OCI-LY7 (cell line): ENCODE data around the gene PTPRZ1. TPM values are rescaled to one million over a fixed set of nuclear protein-coding genes. Genes with fewer than 3 reads are reported as not detected.

Source experiments
- BruUV-seq: library from RNA; stranded (reverse); fragments of 400-500 nt; replicated peaks from 2 replicates; lab custom pipeline; 2021; lab: Mats Ljungman, UMichigan
- CTCF ChIA-PET: fragments of 300-600 bp; sonication (Branson Sonifier 250); formaldehyde crosslinking; loops from one replicate; lab custom pipeline; 2022; ENCODE audit warnings: antibody characterized with exemption; ENCODE audit not compliant: unreplicated experiment; lab: Charles Lee
- POLR2A ChIA-PET: fragments of 300-600 bp; sonication (Branson Sonifier 250); formaldehyde crosslinking; loops from one replicate; lab custom pipeline; 2022; ENCODE audit warnings: antibody characterized with exemption; lab: Charles Lee
- DNase-seq: peaks from one replicate; pipeline ENCODE4 v3.0.0-alpha.2; 2015; ENCODE audit warnings: low spot score
- H2AFZ ChIP-seq: fragments of 200-600 bp; sonication (generic), shearing (Covaris generic); 2 replicates; pipeline ENCODE4 v1.6.1; 2014; ENCODE audit warnings: mild to moderate bottlenecking, antibody characterized with exemption, low read length, moderate library complexity
- H3K27ac ChIP-seq: fragments of 200-600 bp; sonication (generic); 2 replicates; pipeline ENCODE4 v1.5.1; 2014; ENCODE audit warnings: mixed run types, low read depth, mild to moderate bottlenecking, moderate library complexity, low read length, inconsistent platforms; ENCODE audit not compliant: poor library complexity, severe bottlenecking
- H3K36me3 ChIP-seq: fragments of 200-600 bp; sonication (generic); 2 replicates; pipeline ENCODE4 v1.6.1; 2014; ENCODE audit warnings: mild to moderate bottlenecking, antibody characterized with exemption, low read length, moderate library complexity, mixed read lengths; ENCODE audit not compliant: insufficient read depth
- H3K4me1 ChIP-seq: fragments of 200-600 bp; sonication (generic); 2 replicates; pipeline ENCODE4 v1.5.1; 2014; ENCODE audit warnings: mild to moderate bottlenecking, low read length; ENCODE audit not compliant: insufficient read depth, poor library complexity, severe bottlenecking
- H3K4me2 ChIP-seq: fragments of 200-600 bp; sonication (generic); 2 replicates; pipeline ENCODE4 v1.6.1; 2014; ENCODE audit warnings: mild to moderate bottlenecking, low read length
- H3K4me3 ChIP-seq: fragments of 200-600 bp; sonication (generic); 2 replicates; pipeline ENCODE4 v1.5.1; 2014; ENCODE audit warnings: mild to moderate bottlenecking, low read depth, low read length; ENCODE audit not compliant: poor library complexity, severe bottlenecking
- H3K79me2 ChIP-seq: fragments of 200-600 bp; sonication (generic); 2 replicates; pipeline ENCODE4 v1.6.1; 2016; ENCODE audit warnings: low read depth, mild to moderate bottlenecking, low read length, moderate library complexity, mixed read lengths; ENCODE audit not compliant: insufficient read depth
- H3K9me2 ChIP-seq: fragments of 200-600 bp; sonication (generic); 2 replicates; pipeline ENCODE4 v1.6.1; 2016; ENCODE audit warnings: mild to moderate bottlenecking, low read length, mixed read lengths; ENCODE audit not compliant: insufficient read depth
- H3K9me3 ChIP-seq: fragments of 200-600 bp; sonication (generic); 2 replicates; pipeline ENCODE4 v1.6.1; 2014; ENCODE audit warnings: mild to moderate bottlenecking, mixed run types, low read length, mixed read lengths
- H4K20me1 ChIP-seq: fragments of 200-600 bp; sonication (generic); 2 replicates; pipeline ENCODE4 v1.6.1; 2014; ENCODE audit warnings: mild to moderate bottlenecking, antibody characterized with exemption, low read length, moderate library complexity, mixed read lengths; ENCODE audit not compliant: insufficient read depth
- EZH2phosphoT487 ChIP-seq: fragments of 200-600 bp; sonication (generic); IDR thresholded peaks from 2 replicates; pipeline ENCODE4 v1.6.1; 2018; ENCODE audit warnings: low read depth, borderline replicate concordance, mild to moderate bottlenecking, mixed run types, antibody characterized with exemption, low read length, moderate library complexity, mixed read lengths
- intact Hi-C: fragments of 100-400 bp; cut with micrococcal nuclease; formaldehyde crosslinking; loops from one replicate; pipeline ENCODE4 v1.10.0; 2022; ENCODE audit not compliant: unreplicated experiment
- total RNA-seq, 2 experiments: library from RNA; depleted of rRNA in 1 of 2; stranded (reverse); fragments of >200 nt in 1 of 2; shearing (Covaris generic) in 1 of 2; gene quantifications; 2 replicates each; pipeline ENCODE4 v1.2.3, GENCODE V29; 2014 to 2022
- TF ChIP-seq, protein P1 (sequence below): fragments of 200-600 bp; sonication (generic); conservative IDR thresholded peaks from 2 replicates; pipeline ENCODE4 v1.5.1; 2014; ENCODE audit warnings: mild to moderate bottlenecking, antibody characterized with exemption, low read length, moderate library complexity, mixed read lengths

Gene PTPRZ1
- total RNA-seq, 2 experiments from 2014 or later, result not detected

DNA sequence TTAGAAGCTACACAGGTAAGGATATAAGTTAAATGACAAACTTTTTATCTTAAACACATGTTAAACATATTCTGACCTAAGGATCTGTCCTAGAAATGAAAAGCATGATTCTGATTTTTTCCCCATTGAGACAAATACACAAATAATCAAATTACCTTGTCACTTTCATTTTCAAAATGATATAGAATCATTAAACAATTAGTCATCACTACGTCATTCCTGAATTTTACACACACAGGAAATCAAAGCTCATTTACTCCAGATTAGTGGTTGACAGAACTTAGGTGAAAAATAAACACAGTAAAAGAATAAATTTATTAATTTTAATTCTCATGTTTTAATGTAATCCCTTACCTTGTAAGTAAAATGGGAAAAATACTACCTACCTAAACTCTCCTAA lies 182.1 kb downstream of the PTPRZ1 start:
- CTCF ChIA-PET, result no interaction called here
- no peak overlapping the region for H2AFZ ChIP-seq

DNA sequence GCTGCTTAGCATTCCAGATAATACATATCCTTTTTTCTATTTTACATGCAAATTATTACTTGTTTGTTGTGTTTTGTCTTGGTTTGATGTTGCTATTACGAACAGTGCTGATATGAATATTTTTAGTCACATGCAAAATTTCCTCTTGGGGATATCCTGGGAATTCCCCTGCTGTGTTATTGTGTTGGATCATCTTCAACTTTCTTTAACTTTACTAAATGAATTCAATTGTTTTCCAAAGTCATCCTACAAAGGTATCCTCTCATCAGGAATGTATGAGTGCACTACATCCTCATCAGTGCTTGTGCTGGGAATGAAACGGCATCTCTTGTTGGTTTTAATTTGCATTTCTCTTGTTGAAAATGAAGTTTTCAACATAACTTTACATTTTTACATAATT lies 184.0 kb downstream of the PTPRZ1 start:
- ChIA-PET POLR2A (no interaction called here), CTCF (no interaction called here)
- no peaks in the 10 kb centered on the region for H3K36me3 ChIP-seq
- no peak overlapping the region for H3K4me3 ChIP-seq
- TF ChIP-seq EZH2phosphoT487, result no peak
- TF ChIP-seq, protein P1, sequence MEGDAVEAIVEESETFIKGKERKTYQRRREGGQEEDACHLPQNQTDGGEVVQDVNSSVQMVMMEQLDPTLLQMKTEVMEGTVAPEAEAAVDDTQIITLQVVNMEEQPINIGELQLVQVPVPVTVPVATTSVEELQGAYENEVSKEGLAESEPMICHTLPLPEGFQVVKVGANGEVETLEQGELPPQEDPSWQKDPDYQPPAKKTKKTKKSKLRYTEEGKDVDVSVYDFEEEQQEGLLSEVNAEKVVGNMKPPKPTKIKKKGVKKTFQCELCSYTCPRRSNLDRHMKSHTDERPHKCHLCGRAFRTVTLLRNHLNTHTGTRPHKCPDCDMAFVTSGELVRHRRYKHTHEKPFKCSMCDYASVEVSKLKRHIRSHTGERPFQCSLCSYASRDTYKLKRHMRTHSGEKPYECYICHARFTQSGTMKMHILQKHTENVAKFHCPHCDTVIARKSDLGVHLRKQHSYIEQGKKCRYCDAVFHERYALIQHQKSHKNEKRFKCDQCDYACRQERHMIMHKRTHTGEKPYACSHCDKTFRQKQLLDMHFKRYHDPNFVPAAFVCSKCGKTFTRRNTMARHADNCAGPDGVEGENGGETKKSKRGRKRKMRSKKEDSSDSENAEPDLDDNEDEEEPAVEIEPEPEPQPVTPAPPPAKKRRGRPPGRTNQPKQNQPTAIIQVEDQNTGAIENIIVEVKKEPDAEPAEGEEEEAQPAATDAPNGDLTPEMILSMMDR, result no peak
- H3K4me2 ChIP-seq, result no peak overlapping the region
- H3K9me3 ChIP-seq, result no peaks in the 10 kb centered on the region
- H3K79me2 ChIP-seq, result no peaks in the 10 kb centered on the region
- H3K9me2 ChIP-seq, result no peaks in the 10 kb centered on the region
- BruUV-seq, result no TSS peak
- H3K27ac ChIP-seq, result no peak overlapping the region
- H2AFZ ChIP-seq, result no peak overlapping the region
- H3K4me1 ChIP-seq, result no peaks in the 10 kb centered on the region
- DNase-seq, result no peak
- H4K20me1 ChIP-seq, result no peaks in the 10 kb centered on the region
- intact Hi-C loops, result no loop called here

More for the DNA sequence above, 182.1 kb downstream of the PTPRZ1 start:
- Histone ChIP-seq H4K20me1 (no peaks in the 10 kb centered on the region), H3K9me3 (no peaks in the 10 kb centered on the region), H3K9me2 (no peaks in the 10 kb centered on the region), H3K36me3 (no peaks in the 10 kb centered on the region), H3K79me2 (no peaks in the 10 kb centered on the region), H3K4me1 (no peaks in the 10 kb centered on the region), H3K4me3 (no peak overlapping the region), H3K4me2 (no peak overlapping the region), H3K27ac (no peak overlapping the region)
- no TSS peak for BruUV-seq
- no peak for TF ChIP-seq EZH2phosphoT487
- TF ChIP-seq, protein P1, result no peak
- intact Hi-C loops, result no loop called here
- POLR2A ChIA-PET, result interaction anchor here (0.6 kb wide), 1 partner anchor 1010 kb away, joined by 3 read pairs; no protein-coding TSS in a partner anchor
- no peak for DNase-seq

DNA sequence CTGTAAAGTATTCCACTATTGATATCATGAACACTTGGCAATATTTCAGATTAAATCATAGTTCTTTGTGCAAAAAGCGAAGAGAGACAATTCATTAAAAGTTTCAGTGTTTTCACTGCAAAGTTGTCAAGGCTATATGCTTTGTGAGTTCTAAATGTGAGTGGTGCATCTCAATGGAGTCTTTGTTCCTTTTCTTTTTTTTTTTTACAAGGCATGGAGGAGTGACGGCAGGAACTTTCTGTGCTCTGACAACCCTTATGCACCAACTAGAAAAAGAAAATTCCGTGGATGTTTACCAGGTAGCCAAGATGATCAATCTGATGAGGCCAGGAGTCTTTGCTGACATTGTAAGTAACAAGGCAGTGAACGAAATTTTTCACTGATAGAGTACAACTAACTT lies 186.6 kb downstream of the PTPRZ1 start:
- BruUV-seq, result no TSS peak
- ChIA-PET POLR2A (no interaction called here), CTCF (no interaction called here)
- H3K79me2 ChIP-seq, result no peaks in the 10 kb centered on the region
- no peaks in the 10 kb centered on the region for H3K36me3 ChIP-seq
- no peak overlapping the region for H3K27ac ChIP-seq
- no peak for DNase-seq
- TF ChIP-seq EZH2phosphoT487, result no peak
- TF ChIP-seq, protein P1, result no peak
- no peaks in the 10 kb centered on the region for H3K9me2 ChIP-seq
- no peaks in the 10 kb centered on the region for H3K4me1 ChIP-seq
- H2AFZ ChIP-seq, result no peak overlapping the region
- no peak overlapping the region for H3K4me3 ChIP-seq
- intact Hi-C loops, result no loop called here
- no peaks in the 10 kb centered on the region for H4K20me1 ChIP-seq
- H3K9me3 ChIP-seq, result no peaks in the 10 kb centered on the region
- no peak overlapping the region for H3K4me2 ChIP-seq
